Measurements from ENCODE around the gene CDC42. TPM values are rescaled to one million over a fixed set of nuclear protein-coding genes. Genes with fewer than 3 reads are reported as not detected.

Gene CDC42
- total and polyA plus RNA-seq, 2 of the 13 experiments (the other 11 are each of a cell fraction or from before 2014, with no cell fraction given): 138 to 237 TPM

DNA sequence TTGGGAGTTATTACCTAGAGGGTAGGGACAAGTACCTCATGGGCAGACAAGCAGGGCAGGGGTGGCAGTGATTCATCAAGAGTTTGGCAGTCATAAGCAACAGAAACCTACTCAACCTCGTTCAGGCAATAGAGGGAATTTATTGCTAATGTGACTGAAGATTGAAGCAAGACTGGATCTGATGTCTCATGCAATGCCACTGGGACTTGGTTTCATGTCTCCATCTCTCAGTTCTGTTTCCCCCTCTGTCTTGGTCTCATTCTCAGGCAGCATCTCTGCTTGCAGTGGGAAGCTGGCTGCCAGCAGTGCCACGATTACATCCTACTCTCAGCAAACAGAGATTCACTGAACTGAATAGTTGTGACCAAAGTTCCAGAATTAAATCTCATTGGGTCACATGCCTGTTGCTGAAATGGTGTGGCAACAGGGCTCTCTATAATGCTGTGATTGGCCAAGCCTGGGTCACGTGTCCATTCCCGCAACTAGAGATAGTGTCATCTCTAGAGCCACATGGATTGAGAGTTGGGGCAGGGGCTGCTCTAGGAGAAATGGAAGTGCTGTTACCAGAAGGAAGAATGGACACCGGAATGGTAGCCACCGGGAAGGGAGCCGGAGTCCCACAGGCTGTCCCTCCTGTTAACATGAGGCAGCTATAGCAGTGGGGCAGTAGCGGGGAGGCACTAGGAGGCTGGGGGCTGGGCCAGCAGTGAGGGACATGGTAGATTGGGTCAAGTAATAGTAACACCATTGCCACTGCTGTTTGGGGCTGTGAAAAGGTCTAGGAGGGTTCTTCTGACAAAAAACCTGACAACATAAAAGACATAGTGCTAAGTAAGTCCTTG lies 3.9 kb upstream of the CDC42 start (continued):
- TF ChIP-seq JUNB (CRISPR knock-in tag; IDR thresholded peaks at IDR 0.05; ENCODE audit: borderline replicate concordance) (no peak), SUZ12 (IDR thresholded peaks at IDR 0.05; ENCODE audit: low read depth, low read length) (no peak), XBP1 (CRISPR knock-in tag; IDR thresholded peaks at IDR 0.05) (no peak), ZNF17 (CRISPR knock-in tag; IDR thresholded peaks at IDR 0.05) (no peak), ZNF776 (CRISPR knock-in tag; IDR thresholded peaks at IDR 0.05) (no peak), ZNF343 (CRISPR knock-in tag; IDR thresholded peaks at IDR 0.05) (no peak), PAX8 (CRISPR knock-in tag; IDR thresholded peaks at IDR 0.05; ENCODE audit: borderline replicate concordance) (no peak), HNRNPLL (IDR thresholded peaks at IDR 0.05; ENCODE audit: low read depth, low read length, poor library complexity, severe bottlenecking) (no peak), ZNF781 (CRISPR knock-in tag; IDR thresholded peaks at IDR 0.05; ENCODE audit: borderline replicate concordance, not compliant biosample characterization) (no peak), ZNF766 (CRISPR knock-in tag; IDR thresholded peaks at IDR 0.05; ENCODE audit: borderline replicate concordance) (no peak), KDM5B (CRISPR knock-in tag; IDR thresholded peaks at IDR 0.05; ENCODE audit: borderline replicate concordance) (no peak), PHF20 (CRISPR knock-in tag; IDR thresholded peaks at IDR 0.05) (no peak), ZNF562 (CRISPR knock-in tag; IDR thresholded peaks at IDR 0.05; ENCODE audit: borderline replicate concordance) (no peak), CEBPB (IDR thresholded peaks at IDR 0.05; ENCODE audit: borderline replicate concordance, low read depth, low read length) (peak; percentile 92), RAD51 (IDR thresholded peaks at IDR 0.05; ENCODE audit: borderline replicate concordance) (peak; percentile 95), MTA3 (CRISPR knock-in tag; IDR thresholded peaks at IDR 0.05) (no peak)
- TF ChIP-seq, protein P1, sequence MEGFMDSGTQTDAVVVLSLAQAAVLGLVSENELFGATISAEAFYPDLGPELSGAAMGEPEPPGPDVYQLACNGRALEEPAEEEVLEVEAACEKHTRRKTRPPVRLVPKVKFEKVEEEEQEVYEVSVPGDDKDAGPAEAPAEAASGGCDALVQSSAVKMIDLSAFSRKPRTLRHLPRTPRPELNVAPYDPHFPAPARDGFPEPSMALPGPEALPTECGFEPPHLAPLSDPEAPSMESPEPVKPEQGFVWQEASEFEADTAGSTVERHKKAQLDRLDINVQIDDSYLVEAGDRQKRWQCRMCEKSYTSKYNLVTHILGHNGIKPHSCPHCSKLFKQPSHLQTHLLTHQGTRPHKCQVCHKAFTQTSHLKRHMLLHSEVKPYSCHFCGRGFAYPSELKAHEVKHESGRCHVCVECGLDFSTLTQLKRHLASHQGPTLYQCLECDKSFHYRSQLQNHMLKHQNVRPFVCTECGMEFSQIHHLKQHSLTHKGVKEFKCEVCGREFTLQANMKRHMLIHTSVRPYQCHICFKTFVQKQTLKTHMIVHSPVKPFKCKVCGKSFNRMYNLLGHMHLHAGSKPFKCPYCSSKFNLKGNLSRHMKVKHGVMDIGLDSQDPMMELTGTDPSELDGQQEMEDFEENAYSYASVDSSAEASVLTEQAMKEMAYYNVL (CRISPR knock-in tag; IDR thresholded peaks at IDR 0.05; ENCODE audit: borderline replicate concordance): peak; percentile 30; the same call in 1 of the 2 replicates
- TF ChIP-seq, protein P2, sequence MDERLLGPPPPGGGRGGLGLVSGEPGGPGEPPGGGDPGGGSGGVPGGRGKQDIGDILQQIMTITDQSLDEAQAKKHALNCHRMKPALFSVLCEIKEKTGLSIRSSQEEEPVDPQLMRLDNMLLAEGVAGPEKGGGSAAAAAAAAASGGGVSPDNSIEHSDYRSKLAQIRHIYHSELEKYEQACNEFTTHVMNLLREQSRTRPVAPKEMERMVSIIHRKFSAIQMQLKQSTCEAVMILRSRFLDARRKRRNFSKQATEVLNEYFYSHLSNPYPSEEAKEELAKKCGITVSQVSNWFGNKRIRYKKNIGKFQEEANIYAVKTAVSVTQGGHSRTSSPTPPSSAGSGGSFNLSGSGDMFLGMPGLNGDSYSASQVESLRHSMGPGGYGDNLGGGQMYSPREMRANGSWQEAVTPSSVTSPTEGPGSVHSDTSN (CRISPR knock-in tag; IDR thresholded peaks at IDR 0.05): no peak
- TF ChIP-seq, protein P3, sequence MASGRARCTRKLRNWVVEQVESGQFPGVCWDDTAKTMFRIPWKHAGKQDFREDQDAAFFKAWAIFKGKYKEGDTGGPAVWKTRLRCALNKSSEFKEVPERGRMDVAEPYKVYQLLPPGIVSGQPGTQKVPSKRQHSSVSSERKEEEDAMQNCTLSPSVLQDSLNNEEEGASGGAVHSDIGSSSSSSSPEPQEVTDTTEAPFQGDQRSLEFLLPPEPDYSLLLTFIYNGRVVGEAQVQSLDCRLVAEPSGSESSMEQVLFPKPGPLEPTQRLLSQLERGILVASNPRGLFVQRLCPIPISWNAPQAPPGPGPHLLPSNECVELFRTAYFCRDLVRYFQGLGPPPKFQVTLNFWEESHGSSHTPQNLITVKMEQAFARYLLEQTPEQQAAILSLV (CRISPR knock-in tag; IDR thresholded peaks at IDR 0.05; ENCODE audit: borderline replicate concordance): no peak
- TF ChIP-seq, protein P4, sequence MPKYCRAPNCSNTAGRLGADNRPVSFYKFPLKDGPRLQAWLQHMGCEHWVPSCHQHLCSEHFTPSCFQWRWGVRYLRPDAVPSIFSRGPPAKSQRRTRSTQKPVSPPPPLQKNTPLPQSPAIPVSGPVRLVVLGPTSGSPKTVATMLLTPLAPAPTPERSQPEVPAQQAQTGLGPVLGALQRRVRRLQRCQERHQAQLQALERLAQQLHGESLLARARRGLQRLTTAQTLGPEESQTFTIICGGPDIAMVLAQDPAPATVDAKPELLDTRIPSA (CRISPR knock-in tag; IDR thresholded peaks at IDR 0.05; ENCODE audit: borderline replicate concordance): no peak
- TF ChIP-seq, protein P5, sequence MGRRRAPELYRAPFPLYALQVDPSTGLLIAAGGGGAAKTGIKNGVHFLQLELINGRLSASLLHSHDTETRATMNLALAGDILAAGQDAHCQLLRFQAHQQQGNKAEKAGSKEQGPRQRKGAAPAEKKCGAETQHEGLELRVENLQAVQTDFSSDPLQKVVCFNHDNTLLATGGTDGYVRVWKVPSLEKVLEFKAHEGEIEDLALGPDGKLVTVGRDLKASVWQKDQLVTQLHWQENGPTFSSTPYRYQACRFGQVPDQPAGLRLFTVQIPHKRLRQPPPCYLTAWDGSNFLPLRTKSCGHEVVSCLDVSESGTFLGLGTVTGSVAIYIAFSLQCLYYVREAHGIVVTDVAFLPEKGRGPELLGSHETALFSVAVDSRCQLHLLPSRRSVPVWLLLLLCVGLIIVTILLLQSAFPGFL (CRISPR knock-in tag; IDR thresholded peaks at IDR 0.05): no peak
- TF ChIP-seq, protein P6, sequence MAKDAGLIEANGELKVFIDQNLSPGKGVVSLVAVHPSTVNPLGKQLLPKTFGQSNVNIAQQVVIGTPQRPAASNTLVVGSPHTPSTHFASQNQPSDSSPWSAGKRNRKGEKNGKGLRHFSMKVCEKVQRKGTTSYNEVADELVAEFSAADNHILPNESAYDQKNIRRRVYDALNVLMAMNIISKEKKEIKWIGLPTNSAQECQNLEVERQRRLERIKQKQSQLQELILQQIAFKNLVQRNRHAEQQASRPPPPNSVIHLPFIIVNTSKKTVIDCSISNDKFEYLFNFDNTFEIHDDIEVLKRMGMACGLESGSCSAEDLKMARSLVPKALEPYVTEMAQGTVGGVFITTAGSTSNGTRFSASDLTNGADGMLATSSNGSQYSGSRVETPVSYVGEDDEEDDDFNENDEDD (CRISPR knock-in tag; IDR thresholded peaks at IDR 0.05; ENCODE audit: borderline replicate concordance): no peak; the same call in 1 of the 2 replicates

Data from HepG2 (cell line).